ENCODE results near the gene WDR31. TPM values are rescaled to one million over a fixed set of nuclear protein-coding genes. Genes with fewer than 3 reads are reported as not detected.
"Not testable (repeated sequence)": the region's sequence is repeated elsewhere in the genome, so short reads cannot be mapped to it uniquely, and the experiment has no call there.

Gene WDR31
- polyA plus RNA-seq, 3 donors = 1.1 to 1.5 (median 1.3) TPM

DNA sequence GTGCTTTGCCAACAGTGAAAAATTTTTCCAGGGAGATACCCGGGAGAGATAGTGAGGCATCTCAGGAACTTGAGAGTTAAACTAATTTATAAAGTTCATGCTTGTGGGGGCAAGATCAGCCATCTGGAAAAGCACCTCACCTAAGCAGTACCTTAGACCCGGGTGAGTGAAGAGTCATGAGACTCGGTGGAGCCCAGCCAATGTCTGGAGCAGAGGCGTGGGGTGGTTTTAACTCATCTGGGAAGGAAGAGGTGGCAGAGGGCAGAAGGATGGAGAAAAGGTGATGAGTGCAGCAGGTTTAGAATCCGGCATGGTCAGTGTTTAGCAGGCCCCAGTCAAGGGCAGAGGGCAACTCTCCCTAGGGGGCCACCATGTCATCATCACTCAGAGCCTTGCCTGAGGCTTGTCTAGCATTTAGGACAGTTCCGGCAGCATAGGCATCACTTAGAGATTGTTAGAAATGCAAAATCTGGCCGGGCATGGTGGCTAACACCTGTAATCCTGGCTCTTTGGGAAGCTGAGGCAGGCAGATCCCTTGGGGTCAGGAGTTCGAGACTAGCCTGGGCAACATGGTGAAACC lies 32.6 kb downstream of the WDR31 start:
- no peak overlapping the region for H3K27ac ChIP-seq (ENCODE audit: low read depth, low read length)
- WGBS, 3 donors = 62 to 74% (median 67%) methylated on average over 8 of the region's 8 CpGs

DNA sequence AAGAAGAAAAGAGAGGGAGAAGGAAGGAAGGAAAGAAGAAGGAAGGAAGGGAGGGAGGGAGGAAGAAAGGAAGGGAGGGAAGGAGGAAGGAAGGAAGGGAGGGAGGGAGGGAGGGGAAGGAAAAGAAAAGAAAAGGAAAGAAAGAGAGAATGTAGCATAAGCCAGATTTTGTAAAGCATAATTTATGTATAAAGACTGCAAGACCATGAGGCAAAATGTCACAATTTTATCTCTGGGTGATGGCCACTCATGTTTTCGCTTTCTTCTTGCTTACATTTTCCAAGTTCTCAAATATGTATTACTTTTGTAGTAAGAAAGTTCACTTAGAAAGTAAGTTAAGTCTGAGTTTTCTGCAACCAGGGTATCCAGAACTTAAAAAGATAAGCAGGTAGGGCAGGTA lies 33.5 kb downstream of the WDR31 start:
- WGBS, 3 donors = 88 to 94% (median 90%) methylated on average over 1 of the region's 1 CpG
- no peak overlapping the region for H3K27ac ChIP-seq (ENCODE audit: low read depth, low read length)

DNA sequence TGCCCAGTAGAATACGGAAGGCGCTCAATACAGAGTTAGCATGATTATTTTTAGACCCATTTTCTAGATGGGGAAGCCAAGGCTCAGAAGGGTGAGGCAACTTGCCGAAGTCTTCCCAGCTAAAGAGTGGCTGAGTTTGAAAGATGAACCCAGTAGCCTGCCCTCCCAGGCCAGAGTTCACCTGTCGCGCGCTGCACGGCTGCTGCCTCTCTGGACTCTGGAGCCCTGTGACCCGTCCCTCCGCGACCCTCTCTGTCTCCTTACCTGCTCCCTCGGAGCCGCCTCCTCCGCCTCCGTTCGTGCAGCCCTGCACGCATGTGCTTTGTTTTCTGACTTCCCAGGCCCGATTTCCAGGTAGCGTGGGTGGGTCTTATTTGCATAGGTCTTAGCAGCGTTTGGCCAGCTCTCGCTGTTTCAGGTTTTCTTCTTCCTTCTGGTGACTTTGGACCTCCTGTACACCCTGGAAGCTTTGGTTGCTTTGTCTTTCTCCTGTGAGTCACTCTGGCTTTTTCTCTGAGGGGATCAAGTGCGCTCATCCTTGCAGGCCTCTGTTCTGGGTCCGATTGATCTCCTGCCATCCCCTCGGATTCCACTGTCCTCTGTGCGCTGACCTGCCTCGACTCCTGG lies 37.2 kb downstream of the WDR31 start, which contains the start of gene RNF183:
TSS of gene RNF183 (minus strand) at position 585 of the 627 bp plus-strand sequence. CDS start 5,192 bp downstream, outside the sequence.
- H3K27ac ChIP-seq (ENCODE audit: low read depth, low read length) = no peak within 1 kb of the TSS

DNA sequence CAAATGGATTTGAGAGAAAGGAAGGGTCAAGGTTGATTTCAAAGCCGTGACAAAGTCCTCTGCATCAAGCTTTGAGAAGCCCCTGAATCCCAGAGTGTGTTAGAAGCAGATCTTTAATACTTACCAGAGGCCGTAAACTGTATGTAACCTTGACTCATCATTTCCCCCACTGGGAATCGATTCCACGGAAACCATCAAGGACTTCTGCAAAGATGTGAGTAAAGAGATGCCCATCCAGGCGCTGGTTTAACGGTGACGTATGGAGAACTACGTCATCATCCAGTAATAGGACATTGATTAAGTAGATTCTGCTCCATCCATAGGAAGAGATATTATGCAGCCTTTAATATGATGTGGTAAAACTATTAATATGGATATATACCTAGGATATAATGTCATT lies 38.5 kb downstream of the WDR31 start:
- no peak overlapping the region for H3K27ac ChIP-seq (ENCODE audit: low read depth, low read length)
- 85 to 89% (median 87%) methylated on average over 8 of the region's 8 CpGs for WGBS, 3 donors

More for the DNA sequence above, 37.2 kb downstream of the WDR31 start, which contains the start of gene RNF183:
- 54 to 87% (median 75%) methylated on average over 25 of the region's 25 CpGs for WGBS, 3 donors

DNA sequence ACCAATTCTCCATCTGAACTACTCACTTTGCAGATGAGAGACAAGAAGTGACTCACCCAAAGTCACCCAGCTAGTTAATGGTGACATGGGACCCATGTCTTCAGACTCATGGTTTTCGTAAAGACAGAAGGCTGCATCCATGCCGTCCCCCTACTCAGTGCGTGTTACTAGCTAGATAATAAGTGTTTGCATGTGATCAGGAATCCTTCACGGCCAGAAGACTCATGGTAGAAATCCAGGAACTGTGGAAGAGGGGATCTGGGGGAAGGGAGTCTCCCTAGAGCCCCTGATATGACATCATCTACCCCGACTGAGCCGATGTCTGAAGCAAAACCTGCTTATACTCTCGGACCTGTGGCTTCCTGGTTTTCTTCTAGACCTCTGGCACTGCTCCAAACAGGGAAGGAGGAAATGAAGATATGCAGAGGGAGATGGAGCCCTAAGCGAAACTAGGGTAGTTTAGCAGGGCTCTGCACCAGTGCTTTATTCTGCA lies 40.2 kb downstream of the WDR31 start:
- 25 to 39% (median 28%) methylated on average over 8 of the region's 8 CpGs for WGBS, 3 donors
- no peak overlapping the region for H3K27ac ChIP-seq (ENCODE audit: low read depth, low read length)

DNA sequence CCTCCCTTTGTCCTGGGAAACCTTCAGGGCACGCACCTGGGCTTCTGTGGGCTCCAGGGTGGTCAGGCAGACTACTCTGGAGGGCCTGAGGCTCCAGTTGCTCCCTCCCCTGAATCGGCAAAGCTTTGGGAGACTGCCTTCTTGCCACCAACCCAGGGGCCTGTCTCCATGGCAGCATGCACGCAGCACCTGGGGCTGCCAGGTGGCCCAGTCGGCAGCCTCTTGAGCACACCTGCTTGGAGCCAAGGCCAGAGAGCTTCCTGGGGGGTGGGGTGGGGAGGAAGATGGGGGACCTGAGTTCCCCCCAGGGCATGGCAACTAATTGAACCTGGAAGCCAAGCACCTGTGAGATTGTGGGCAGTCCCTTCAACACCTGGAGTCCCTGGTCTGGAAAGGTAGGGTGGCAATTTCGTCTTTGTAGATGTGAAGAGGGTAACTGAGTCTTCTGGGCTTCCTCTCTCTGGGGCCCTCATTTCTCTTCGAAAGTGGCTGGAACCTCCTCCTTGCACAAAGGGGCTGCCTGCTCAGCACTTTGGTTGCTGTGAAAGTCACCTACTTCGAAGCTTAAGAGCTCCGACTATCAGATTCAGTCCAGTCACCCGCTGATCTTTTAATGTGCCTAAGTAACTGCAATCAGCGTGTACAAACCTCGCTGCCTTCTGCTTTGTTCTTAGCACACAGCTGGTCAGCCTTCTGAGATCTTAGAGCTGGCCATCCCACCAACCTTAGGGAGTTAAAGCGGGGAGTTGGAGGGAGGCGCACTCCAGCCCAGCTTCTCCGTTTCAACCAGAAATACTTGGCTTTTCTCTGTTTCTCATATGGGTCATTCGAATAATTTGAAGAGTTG lies 40.9 kb downstream of the WDR31 start:
- no peak overlapping the region for H3K27ac ChIP-seq (ENCODE audit: low read depth, low read length)
- WGBS, 3 donors = 83 to 93% (median 86%) methylated on average over 15 of the region's 15 CpGs

DNA sequence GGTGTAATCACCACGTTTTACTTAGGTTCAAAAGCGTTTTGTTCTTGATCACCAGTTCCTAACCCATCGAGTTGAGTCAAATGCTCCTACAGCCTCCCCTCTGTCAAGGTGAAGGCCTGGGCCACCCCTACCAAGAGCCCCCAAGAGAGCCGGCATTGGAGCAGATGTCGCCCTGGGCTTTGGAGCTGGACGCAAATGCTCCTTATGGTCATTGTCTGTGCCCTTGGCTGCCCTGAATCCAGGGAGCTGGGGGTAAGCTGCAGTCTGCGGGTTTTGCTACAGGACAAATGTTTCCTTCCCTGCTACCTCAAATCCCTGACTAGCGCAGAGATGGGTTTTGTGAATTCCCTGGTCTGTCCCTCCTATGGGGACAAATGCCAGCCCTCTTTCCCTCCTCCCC lies 41.8 kb downstream of the WDR31 start:
- WGBS, 3 donors = 92 to 94% (median 93%) methylated on average over 8 of the region's 8 CpGs
- H3K27ac ChIP-seq (ENCODE audit: low read depth, low read length) = no peak overlapping the region

DNA sequence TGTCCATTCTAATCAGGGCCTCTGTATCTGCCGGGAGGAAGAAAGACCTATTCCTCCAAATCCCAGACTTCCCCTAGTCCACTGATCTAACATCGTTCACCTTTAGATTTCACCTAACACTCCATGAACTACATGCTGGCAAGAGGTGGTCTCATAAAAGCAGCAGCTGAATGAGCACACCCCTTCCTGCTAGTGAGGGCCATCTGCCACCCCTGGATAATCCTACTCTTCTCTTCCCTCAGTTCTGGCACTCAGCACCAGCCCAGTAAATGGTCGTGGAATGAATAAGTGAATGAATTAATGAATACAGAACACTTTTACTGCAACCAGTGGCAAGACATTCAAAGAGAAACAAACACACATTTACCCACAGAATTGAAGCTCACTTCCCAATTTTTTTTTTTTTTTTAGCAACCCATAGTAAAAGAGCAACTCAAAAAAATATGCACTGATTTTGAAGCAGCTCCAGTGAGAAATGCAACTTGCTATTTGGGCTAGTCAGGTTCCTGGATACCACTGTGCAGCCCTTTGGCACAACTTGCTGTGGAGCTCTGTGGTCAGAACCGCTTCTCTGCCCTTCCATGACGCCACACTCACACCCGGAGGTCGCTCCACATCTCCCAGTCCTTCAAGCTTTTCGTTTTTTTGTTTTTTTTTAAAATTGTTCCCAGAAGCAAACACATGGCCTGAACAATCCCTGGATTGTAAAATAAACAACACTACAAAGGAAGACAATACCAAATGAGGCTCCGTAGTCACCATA lies 43.1 kb downstream of the WDR31 start:
- 71 to 84% (median 80%) methylated on average over 9 of the region's 9 CpGs for WGBS, 3 donors
- H3K27ac ChIP-seq (ENCODE audit: low read depth, low read length) = no peak overlapping the region

DNA sequence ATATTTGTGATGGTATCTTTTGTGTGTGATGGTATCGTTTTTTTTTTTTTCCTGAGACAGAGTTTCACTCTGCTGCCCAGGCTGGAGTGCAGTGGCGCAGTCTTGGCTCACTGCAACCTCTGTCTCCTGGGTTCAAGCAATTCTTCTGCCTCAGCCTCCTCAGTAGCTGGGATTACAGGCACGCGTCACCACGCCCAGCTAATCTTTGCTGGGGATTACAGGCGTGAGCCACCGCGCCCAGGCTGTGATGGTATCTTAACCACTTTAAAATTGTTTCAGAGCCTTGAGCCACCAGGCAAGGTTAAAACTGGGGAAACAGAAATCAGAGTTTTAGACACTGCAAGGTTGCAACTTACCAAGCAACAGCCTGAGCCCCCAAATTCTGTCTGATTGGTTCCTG lies 43.8 kb downstream of the WDR31 start:
- 89 to 95% (median 93%) methylated on average over 8 of the region's 8 CpGs for WGBS, 3 donors
- H3K27ac ChIP-seq (ENCODE audit: low read depth, low read length) = not testable (repeated sequence)

DNA sequence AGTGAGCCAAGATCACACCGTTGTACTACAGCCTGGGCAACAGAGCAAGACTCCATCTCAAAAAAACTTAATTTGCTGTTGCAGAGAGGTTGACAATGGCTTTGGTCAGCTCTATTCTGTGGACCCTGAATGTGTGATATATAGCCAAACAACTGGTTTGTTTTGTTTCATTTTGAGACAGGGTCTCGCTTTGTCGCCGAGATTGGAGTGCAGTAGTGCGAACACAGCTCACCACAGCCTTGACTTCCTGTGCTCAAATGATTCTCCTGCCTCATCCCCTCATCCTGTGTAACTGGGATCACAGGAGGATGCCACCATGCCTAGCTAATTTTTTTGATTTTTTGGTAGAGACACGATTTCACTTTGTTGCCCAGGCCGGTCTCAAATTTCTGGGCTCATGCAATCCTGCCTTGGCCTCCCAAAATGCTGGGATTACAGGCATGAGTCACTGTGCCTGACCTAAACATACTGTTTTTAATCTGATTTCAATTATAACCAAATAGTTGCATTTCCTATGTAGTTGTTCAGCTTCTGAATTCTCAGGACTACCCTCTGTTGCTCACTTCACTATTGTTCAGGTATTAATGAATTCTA lies 46.7 kb downstream of the WDR31 start:
- 84 to 87% (median 85%) methylated on average over 7 of the region's 7 CpGs for WGBS, 3 donors
- H3K27ac ChIP-seq (ENCODE audit: low read depth, low read length) = no peak overlapping the region

DNA sequence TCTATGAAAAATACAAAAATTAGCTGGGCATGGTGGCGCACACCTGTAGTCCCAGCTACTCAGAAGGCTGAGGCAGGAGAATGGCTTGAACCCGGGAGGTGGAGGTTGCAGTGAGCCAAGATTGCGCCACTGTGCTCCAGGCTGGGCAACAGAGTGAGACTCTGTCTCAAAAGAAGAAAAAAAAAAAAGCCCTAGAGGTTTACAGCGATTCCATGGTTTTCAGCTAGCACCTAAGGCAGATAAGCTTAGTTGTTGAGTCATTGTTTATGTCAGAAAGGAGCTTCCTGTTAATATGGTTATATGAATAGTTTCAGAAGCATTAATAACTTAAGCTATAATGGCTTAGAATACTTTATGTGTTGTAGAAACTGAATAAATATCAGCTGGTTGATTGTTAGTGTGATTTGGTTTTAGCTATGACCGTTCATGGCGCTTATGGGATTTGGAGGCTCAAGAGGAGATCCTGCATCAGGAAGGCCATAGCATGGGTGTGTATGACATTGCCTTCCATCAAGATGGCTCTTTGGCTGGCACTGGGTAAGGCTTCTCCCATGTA lies 49.9 kb downstream of the WDR31 start:
- 91 to 96% (median 94%) methylated on average over 6 of the region's 6 CpGs for WGBS, 3 donors
- H3K27ac ChIP-seq (ENCODE audit: low read depth, low read length) = no peak overlapping the region

DNA sequence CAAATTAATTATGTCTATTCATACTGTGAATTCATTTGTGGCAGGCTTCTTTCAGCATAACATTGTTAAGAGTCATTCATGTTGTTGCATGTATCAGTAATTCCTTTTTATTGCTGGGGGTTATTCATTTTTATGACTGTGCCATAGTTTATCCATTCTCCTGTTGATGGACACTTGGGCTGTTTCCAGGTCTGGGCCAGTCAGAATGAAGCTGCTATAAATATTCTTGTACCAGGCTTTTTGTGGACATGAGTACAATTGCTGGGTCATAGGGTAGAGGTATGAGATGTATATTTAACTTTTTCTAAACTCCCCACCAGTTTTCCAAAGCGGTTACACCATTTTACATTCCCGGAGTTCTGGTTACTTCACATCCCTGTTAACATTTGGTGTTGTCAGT lies 51.0 kb downstream of the WDR31 start:
- WGBS, 3 donors = 94 to 97% (median 95%) methylated on average over 2 of the region's 2 CpGs
- no peak overlapping the region for H3K27ac ChIP-seq (ENCODE audit: low read depth, low read length)

DNA sequence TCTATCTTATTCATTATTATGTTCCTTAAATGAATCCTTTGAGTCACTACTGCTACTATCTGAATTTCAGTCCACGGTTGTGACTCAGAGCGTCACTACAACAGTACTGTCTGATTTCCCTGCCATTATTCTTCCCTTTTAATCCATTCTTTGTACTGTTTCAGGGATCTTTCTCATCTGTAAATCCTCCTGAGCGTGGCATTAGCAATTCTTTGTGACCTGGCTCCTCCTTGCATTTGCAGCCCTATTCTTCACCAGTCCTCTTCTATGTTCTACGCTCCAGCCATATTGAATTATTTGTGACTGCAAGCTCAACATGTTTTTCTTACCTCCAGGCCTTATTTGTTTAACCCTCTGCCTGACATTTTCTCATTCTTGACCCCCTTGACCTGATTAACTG lies 58.7 kb downstream of the WDR31 start:
- 97 to 99% (median 99%) methylated on average over 4 of the region's 4 CpGs for WGBS, 3 donors
- H3K27ac ChIP-seq (ENCODE audit: low read depth, low read length) = no peak overlapping the region

DNA sequence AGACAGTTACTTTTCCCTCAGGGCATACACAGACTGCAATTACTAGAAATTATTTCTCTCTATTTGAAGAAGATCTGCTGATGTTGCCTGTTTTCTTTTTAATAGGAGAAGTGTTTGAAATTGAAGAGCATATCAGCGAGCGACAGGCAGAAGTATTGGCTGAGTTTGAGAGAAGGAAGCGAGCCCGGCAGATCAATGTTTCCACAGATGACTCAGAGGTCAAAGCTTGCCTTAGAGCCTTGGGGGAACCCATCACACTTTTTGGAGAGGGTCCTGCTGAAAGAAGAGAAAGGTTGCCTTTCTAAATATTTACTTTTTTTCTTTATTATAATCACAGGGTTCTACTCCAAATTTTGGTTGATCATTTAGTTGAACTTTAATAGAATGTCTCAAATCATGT lies 61.2 kb downstream of the WDR31 start:
- 74 to 93% (median 82%) methylated on average over 4 of the region's 4 CpGs for WGBS, 3 donors

DNA sequence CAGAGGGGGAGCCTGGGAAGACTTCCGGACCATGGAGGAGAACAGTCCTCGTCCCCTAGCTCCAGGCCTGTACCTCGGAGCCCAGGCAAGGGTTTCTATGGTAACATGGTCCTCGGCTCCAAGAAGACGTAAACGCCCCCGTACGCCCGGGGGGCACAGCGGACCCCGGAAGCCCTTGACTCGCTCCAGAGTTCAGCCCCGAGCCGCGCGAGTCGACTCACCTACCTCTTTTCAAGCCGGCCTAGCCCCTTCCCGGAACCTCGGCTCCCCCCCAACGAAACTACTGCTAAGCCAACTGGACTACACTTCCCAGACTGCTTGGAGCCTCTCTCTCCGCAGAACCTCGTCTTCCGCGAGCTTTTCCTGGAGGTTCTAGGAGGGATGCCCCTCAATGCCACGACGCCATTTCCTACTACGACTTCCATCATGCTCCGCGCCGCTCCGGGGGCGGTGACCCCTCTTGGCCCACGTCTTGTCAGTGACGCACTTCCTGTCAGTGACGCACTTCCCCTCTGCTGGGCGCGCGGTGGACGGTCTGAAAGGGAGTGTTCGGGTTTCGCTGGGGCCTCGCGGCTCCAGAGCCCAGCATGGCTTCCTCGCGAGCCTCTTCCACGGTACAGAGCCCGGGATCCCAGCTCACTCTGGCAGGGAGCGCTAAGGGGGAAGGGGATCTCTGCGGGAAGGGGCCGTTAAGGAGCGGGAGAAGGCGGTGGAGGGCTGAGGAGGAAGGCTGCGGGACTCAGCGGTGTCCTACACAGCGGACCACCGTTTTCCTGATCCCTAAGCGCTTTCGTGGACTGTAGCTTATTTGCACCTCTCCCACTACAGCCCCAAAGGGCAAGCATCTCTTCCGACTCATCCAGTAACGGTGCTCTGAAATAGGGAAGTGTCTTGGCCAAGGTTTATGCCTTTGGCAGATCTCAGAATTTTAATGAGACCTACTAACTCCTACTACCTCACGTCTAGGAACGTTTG lies 64.6 kb downstream of the WDR31 start, which contains the start of the genes CDC26 and PRPF4:
TSS of gene CDC26 (minus strand) at position 416 of the 975 bp plus-strand sequence. CDS start 3,065 bp downstream, outside the sequence.
TSS of gene PRPF4 (plus strand) at position 502 of the 975 bp plus-strand sequence. CDS start at position 588, 86 bp downstream.
- H3K27ac ChIP-seq (ENCODE audit: low read depth, low read length) = peak within 1 kb of the TSS; percentile 90
- WGBS, 3 donors = 0 to 1% (median 0%) methylated on average over 62 to 63 of the region's 63 CpGs

More for the DNA sequence above, 61.2 kb downstream of the WDR31 start:
- H3K27ac ChIP-seq (ENCODE audit: low read depth, low read length) = no peak overlapping the region

DNA sequence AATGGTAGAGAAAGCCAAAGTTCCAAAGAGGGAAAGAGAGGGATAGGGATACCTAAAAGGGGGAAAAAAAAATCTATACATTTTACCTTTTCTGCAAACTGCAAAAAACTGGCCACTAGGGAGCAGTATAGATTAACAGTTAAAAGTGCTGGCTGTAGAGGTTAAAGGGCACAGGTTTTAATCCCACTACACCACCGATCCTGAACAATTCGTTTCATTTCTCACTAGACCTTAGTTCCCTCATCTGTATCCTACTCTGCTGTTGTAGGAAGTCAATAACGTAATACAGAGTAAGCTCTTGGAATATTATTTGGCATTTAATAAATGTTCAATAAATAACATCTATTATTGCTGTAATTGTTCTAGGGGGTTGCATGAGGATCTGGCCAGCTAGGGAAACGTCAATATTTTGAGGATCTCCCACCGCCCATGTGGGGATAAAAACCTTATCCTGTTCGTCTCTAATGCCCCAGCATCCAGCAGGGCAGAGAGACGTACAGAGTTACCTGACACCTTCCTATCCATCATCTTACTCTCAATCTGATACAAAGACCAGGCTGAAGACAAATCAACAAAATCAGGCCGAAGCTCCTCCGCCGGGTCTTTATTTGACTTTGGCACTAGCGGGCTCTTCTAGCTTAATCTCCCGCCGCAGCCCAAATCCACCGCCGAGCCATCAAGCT lies 65.5 kb downstream of the WDR31 start:
- H3K27ac ChIP-seq (ENCODE audit: low read depth, low read length) = peak overlapping the region; percentile 74
- 0 to 1% (median 1%) methylated on average over 15 of the region's 15 CpGs for WGBS, 3 donors

Data from adipose tissue (tissue), 3 donors.